Activated CD4-positive, alpha-beta T cell treated with anti-CD3 and anti-CD28 coated beads, Interleukin-10, Interleukin-2, amounts not matched to agents 100 ng/mL and 50 ng/mL, durations not matched to agents 16 hours and 8 hours (primary cell): ENCODE data around the gene NRG2.

Source experiments
- DNase-seq: peaks from one replicate; pipeline ENCODE4 v3.0.0-alpha.2; 2020

The NRG2 gene

DNA sequence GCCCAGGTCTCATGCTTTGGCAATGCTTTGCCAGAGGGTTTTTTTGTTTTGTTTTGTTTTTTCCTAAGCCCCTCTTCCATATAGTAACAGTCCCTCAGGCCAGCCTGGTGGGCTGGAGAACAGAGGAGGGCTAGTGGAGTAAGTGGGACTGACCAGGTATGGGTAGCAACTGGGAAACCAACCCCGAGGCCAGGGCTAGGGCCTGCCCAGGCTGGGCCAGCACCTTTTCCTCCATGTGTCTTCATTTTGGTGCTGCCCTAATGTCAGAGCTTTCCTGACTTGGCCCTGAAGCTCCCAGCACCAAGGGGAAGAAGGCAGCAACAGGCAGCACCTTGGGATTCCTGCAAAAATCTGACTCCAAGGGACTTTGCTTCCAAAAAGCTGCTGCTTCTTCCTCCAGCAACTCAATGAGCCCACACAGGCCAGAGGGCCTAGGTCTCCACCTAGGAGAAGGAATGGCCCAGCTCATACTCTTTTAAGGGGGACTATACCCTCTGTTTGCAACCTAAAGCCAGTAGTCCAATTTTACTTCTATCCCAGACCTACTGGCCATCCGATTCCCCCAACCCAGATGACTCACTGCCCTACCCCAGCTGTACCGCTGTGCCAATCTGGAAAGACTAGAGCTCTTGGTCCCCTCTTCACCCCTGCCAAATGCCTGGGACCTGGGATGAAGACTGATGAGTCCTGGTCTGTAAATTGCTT is 142.4 kb downstream of the NRG2 start:
- DNase-seq = no peak

GRCh38 chr5:139898981-139899380 is 144.1 kb downstream of the NRG2 start:
- no peak for DNase-seq

GRCh38 chr5:139897982-139898381 is 145.1 kb downstream of the NRG2 start:
- no peak for DNase-seq

- no peak for DNase-seq
Observed at GRCh38 chr5:139897342-139897741, 145.8 kb downstream of the NRG2 start.

DNA sequence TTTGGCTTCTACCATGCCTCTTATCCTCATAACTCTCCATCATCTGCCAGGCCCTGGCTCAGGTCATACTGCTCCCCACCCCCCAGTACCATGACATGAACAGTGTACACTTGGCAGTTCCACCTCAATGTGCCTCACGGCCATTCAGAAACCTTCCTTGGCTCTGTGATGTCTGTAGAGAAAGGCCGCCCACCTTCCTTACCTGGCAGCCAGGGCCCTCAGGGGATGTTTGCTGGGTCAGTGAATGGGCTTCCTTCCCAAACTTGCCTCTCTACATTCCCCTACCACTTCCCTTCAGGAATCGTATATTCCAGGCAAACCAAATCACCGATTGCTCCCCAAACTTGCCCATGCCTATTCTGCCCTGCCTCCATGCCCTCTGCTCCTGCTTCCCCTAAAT is 146.4 kb downstream of the NRG2 start:
- DNase-seq = no peak

GRCh38 chr5:139895647-139896046 is 147.5 kb downstream of the NRG2 start:
- no peak for DNase-seq

- no peak for DNase-seq
Observed at GRCh38 chr5:139895046-139895445, 148.1 kb downstream of the NRG2 start.

DNA sequence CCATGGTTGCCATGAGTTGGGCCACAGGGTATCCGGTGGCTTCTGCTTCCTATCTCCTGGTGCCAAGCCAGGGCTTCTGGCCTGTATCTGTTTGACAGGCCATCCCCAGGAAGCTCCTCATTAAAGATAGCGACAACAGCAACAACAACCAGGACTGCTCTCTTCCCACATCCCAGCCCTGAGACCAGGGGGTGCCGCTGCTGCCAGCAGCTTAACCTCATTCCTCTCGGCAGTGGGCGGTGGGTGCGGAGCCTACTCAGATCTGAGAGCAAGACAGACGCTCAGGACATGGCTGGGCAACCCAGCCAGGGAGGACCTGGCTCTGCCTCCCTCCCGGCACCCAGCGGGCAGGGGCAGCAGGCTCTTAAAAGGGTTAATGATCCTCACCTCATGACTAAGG is 149.2 kb downstream of the NRG2 start:
- DNase-seq = no peak

GRCh38 chr5:139889410-139889809 is 153.7 kb downstream of the NRG2 start:
- no peak for DNase-seq

DNA sequence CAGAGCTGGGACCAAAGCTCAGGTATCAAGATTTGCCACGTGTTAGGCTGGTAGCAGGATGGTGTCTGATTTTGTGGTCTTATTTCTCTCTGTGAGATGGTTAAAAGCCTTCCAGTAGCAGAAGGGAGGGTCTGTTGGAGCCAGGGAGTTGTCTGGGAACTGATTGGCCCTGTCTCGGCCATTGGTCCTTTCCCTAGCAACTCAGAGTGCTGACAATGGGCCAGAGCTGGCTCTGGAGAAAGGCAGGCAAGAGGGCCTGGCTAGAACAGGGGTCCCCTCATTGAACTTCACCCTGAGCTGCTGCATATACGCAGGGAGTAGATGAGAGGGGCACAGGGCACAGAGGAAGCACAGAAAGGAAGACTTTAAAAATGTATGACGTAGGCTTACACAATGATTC is 154.7 kb downstream of the NRG2 start:
- DNase-seq = no peak

DNA sequence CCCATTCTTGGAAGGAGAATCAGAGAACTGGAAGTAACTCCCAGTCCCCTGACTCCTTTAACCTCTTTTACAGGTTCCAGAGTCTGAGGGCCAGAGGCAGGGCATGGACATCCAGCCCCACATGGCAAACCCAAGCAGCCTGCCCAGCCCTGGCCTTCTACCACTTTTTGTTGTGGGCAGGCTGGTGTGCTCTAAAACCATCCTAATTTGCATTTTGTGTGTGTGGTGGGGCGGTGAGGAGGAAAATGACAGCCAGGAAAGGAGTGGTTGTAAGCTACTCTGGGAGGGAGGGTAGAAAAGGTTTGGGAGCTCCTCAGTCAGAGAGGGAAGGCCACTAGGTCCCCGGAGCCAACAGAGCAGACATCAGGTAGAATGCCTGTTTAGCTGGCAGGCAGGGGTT is 156.9 kb downstream of the NRG2 start:
- no peak for DNase-seq

DNA sequence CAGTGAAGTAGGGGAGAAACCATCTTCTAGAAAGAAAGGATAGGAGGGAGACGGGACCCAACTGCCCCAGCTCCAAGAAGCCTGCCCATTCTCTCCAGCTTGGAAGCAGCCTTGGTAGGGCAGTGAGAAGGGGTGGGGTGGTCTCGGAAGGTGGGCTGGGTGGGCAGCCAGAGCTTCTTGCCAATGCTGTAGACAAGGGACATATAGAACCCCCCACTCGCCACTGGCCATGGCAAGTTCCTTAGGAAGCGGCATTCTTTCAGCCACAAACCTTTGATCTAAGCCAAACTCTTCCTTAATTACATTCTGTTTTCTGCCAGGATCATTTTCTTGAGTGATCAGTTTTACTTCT is 157.3 kb downstream of the NRG2 start:
- DNase-seq = no peak

GRCh38 chr5:139885172-139885856 is 157.8 kb downstream of the NRG2 start:
- no peak for DNase-seq

- DNase-seq = no peak
Observed at GRCh38 chr5:139884734-139885133, 158.4 kb downstream of the NRG2 start.

DNA sequence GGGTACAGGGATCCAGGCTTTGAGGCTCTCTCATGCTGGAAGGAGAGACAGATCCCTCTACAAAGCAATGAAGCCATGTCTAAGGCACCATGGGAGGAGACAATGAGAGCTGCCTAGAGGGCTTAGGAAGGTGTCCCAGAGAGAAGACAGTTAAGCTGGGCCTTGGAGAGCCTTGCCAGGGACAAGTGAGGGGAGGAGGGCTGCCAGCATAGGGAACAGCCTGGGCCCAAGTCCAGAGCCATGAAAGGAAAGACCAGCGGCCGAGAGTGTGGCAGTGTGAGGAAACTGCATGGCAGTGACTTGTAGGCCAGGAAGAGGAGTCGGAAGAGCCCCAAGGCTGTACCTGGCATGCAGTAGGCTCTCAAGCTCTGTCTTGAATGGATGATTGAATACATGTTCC is 159.0 kb downstream of the NRG2 start:
- DNase-seq = no peak

- DNase-seq = no peak
Observed at GRCh38 chr5:139882961-139883539, 160.0 kb downstream of the NRG2 start.

DNA sequence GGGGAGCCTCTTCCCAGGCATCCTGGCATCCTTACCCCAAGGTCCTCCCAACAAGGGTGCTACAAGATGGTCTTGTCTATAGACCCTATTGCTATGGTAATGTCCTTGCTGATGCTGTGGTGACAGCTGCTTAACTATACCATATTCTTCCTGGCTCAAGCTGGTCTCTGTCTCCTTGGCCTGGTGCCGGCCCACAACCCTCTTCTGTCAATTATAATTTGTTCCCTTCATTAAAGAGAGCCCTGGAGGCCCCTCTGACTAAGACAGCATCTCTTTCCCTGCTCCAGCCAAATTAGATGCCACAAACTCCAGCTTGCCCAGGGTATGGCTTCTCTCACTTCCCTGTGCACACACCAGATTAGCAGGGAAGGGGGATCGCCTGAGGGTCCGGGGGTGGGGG is 160.8 kb downstream of the NRG2 start:
- no peak for DNase-seq

GRCh38 chr5:139881143-139881733 is 161.9 kb downstream of the NRG2 start:
- no peak for DNase-seq

DNA sequence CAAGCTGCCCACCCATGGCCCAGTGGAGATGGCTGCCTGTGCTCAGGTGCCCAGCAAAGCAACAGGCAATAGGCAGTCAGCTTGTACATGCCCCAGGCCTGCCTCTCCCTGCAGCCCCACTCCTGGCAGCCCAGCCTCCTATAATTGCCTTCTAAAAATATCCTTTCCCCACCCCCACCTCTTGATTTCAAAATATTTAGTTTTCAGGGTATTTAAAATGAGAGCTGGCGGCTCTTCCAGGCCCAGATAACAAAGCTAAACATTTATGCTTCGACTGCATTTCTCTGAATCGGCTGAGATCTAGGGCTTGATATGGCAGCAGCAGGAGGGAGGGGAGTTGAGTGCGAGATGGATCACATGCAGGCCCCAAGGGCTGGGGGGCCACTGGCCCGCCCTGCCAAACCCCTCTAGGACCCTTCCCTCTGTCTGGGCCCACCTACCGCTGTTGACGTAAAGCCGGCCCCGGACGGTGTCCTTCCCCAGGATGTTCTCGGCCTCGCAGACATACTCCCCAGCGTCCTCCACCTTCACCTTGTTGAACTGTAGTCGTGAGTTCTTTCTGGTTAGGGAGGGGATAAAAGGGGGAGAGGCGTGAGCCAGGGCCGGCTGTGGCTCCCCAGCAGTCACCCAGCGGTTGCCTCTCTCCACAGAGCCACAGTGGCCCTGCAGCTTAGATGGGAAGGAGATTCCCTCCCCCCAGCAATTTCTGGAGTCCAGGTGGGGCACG is 162.5 kb downstream of the NRG2 start:
- no peak for DNase-seq

- no peak for DNase-seq
Observed at GRCh38 chr5:139878093-139878492, 165.0 kb downstream of the NRG2 start.

DNA sequence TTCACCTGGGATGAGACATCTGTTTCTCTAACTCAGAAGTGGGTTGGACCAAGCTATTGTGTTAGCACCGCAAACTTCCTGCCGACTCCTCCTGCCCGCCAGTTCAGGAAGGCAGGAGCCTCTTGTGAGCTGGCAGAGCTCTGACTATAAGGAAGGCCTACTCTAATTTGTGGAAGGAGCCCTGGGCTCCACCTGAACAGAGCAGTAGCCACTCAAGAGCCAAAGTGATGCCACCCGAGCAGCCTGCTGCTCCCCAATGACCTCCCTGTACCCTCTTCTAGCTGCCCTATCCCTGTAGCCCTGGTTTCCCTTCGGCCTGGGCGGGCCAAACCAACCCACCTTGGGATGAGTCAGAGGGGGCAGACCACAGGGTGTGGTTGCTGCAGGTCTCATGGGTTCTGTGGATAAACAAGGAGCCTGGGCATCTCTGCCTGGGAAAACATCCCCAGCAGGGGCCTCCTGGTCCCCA is 165.9 kb downstream of the NRG2 start:
- DNase-seq = no peak

DNA sequence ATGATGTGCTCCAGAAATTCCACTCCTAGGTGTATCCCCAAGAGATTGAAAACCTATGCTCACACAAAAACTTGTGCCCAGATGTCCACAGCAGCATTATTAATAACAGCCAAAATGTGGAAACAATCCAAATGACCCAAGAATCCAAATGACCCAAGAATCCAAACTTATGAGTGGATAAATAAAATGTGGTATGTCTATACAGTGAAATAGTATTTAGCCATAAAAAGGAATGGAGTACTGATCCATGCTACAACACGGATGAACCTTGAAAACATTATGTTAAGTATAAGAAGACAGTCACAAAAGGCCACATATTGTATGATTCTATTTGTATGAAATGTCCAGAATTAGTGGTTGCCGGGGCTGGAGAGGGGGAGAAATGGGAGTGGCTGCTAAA is 167.1 kb downstream of the NRG2 start:
- no peak for DNase-seq
